Mesodermal cell (in vitro differentiated cells): ENCODE measurements around the gene DNAH17.

ENCODE experiments used
- H3K27ac ChIP-seq: 2 replicates; pipeline ENCODE4 v1.7.0; 2013; ENCODE audit warnings: mild to moderate bottlenecking, low read depth, low read length, moderate library complexity; ENCODE audit not compliant: severe bottlenecking
- H3K36me3 ChIP-seq: 2 replicates; pipeline ENCODE4 v1.7.1; 2013; ENCODE audit warnings: mild to moderate bottlenecking, low read length, moderate library complexity; ENCODE audit not compliant: control insufficient read depth, insufficient read depth
- H3K4me1 ChIP-seq: one replicate; pipeline ENCODE4 v1.7.1; 2013; ENCODE audit warnings: mild to moderate bottlenecking, low read length; ENCODE audit not compliant: insufficient read depth, control insufficient read depth, poor library complexity, severe bottlenecking
- H3K4me3 ChIP-seq: 2 replicates; pipeline ENCODE4 v1.7.0; 2013; ENCODE audit warnings: low read length, control low read depth, mild to moderate bottlenecking; ENCODE audit not compliant: insufficient read depth, poor library complexity, severe bottlenecking; ENCODE audit errors: extremely low read depth
- H3K9me3 ChIP-seq: 2 replicates; pipeline ENCODE4 v1.7.1; 2013; ENCODE audit warnings: mild to moderate bottlenecking, low read length, moderate library complexity; ENCODE audit not compliant: control insufficient read depth
- WGBS, 2 experiments: methylation state at CpG; one replicate each; pipeline ENCODE4 v1.1.5; 2013; ENCODE audit warnings: missing lambda C conversion rate in 2 of 2; ENCODE audit not compliant: insufficient coverage in 2 of 2; 5-methylcytosine and 5-hydroxymethylcytosine counted together

DNAH17 gene

DNA sequence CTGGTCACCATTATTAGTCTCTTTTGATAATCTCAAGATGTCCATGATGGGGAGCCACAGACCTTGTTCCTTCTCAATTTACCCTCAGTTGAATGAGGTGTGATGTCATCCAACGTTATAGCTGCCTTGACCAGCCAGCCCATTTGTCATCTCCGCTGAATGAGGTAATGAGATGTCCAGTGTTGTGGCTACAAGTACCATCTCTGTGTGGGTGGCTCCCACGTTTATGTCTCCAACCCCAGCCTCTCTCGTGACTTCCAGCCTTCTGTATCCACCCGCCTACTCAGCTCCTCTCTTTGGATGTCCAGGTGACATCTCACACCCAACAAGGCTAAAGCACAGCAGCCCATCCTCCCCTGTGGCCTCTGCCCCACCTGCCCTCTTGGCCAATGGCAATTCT lies 18.2 kb downstream of the DNAH17 start:
- no peaks in the 10 kb centered on the region for H3K4me1 ChIP-seq
- H3K4me3 ChIP-seq, result no peak overlapping the region
- WGBS, 2 experiments, result 92 to 97% methylated on average over 4 to 5 of the region's 5 CpGs
- no peaks in the 10 kb centered on the region for H3K36me3 ChIP-seq
- H3K9me3 ChIP-seq, result no peaks in the 10 kb centered on the region
- no peak overlapping the region for H3K27ac ChIP-seq

DNA sequence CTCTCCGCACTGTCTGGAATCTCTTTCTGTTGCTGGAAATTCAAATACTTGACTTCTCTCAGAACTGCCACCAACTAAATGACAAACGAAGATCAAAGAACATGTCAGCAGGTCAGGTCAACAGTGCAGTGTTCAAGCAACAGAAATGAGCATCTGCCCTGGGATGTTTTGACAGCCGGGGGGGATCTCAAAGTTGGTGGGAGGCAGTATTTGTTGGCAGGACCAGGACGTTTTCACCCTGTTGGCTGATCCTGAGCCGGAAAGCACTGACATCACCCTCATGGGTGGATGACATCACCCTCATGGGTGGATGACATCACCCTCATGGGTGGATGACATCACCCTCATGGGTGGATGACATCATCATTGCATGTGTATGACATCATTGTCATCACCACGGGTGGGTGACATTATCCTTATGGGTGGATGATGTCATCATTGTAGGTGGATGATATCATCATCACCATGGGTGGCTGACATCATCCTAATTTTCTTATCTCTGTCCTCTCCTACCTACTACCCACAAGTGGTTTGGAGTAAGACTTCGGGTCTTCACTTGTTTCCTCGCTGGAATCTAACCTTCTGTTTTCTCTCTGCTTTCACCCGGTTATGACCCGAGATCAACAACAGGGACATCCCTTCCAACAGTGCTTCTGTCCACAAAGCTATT lies 18.9 kb downstream of the DNAH17 start:
- no peaks in the 10 kb centered on the region for H3K36me3 ChIP-seq
- H3K4me3 ChIP-seq, result no peak overlapping the region
- H3K9me3 ChIP-seq, result no peaks in the 10 kb centered on the region
- no peak overlapping the region for H3K27ac ChIP-seq
- WGBS, 2 experiments, result 84 to 94% methylated on average over 6 to 7 of the region's 10 CpGs
- H3K4me1 ChIP-seq, result no peaks in the 10 kb centered on the region

DNA sequence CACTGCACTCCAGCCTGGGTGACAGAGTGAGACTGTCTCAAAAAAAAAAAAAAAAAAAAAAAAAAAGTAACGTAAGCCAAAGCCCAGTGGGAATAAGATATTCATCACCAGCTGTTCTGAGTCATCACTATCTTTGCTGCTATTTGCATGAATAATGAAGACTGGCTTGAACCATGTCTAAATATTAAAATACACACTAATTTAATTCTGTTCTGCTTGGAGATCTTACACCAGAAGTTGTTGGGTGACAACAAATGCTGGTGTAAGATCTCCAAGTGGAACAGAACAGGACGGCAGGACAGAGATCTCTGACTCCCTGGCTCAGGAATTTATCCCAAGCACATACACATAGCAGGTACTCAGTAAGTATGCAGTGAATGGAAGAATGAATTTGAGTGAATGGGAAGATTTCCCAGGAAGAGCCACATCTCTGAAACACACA lies 19.6 kb downstream of the DNAH17 start:
- H3K36me3 ChIP-seq, result no peaks in the 10 kb centered on the region
- no peaks in the 10 kb centered on the region for H3K4me1 ChIP-seq
- H3K4me3 ChIP-seq, result no peak overlapping the region
- no CpG with 5 or more reads among the region's 2 CpGs for WGBS, 2 experiments
- no peak overlapping the region for H3K27ac ChIP-seq
- H3K9me3 ChIP-seq, result no peaks in the 10 kb centered on the region

- Histone ChIP-seq H3K36me3 (no peaks in the 10 kb centered on the region), H3K4me1 (no peaks in the 10 kb centered on the region), H3K9me3 (no peaks in the 10 kb centered on the region), H3K27ac (no peak overlapping the region), H3K4me3 (no peak overlapping the region)
- 85 to 91% methylated on average over 9 to 10 of the region's 11 CpGs for WGBS, 2 experiments
Measured at GRCh38 chr17:78556812-78557211, 20.4 kb downstream of the DNAH17 start.

- no peaks in the 10 kb centered on the region for H3K36me3 ChIP-seq
- H3K4me3 ChIP-seq, result no peak overlapping the region
- WGBS, 2 experiments, result 91 to 93% methylated on average over 5 to 6 of the region's 6 CpGs
Measured at GRCh38 chr17:78555746-78556401, 21.3 kb downstream of the DNAH17 start.

GRCh38 chr17:78550464-78550863 lies 26.7 kb downstream of the DNAH17 start:
- Histone ChIP-seq H3K4me1 (no peaks in the 10 kb centered on the region), H3K9me3 (no peaks in the 10 kb centered on the region), H3K36me3 (no peaks in the 10 kb centered on the region), H3K4me3 (no peak overlapping the region), H3K27ac (no peak overlapping the region)
- WGBS, 2 experiments, result 96% methylated on average over 4 to 6 of the region's 6 CpGs

More at GRCh38 chr17:78555746-78556401, 21.3 kb downstream of the DNAH17 start:
- Histone ChIP-seq H3K9me3 (no peaks in the 10 kb centered on the region), H3K4me1 (no peaks in the 10 kb centered on the region), H3K27ac (no peak overlapping the region)

- WGBS, 2 experiments, result 93 to 95% methylated on average over 4 to 5 of the region's 5 CpGs
- no peak overlapping the region for H3K27ac ChIP-seq
Measured at GRCh38 chr17:78548725-78549124, 28.5 kb downstream of the DNAH17 start.

GRCh38 chr17:78547035-78547434 lies 30.2 kb downstream of the DNAH17 start:
- H3K9me3 ChIP-seq, result no peaks in the 10 kb centered on the region
- no peaks in the 10 kb centered on the region for H3K4me1 ChIP-seq
- H3K27ac ChIP-seq, result no peak overlapping the region
- H3K36me3 ChIP-seq, result no peaks in the 10 kb centered on the region
- H3K4me3 ChIP-seq, result no peak overlapping the region
- WGBS, 2 experiments, result no CpG with 5 or more reads among the region's 1 CpG

More at GRCh38 chr17:78548725-78549124, 28.5 kb downstream of the DNAH17 start:
- Histone ChIP-seq H3K9me3 (no peaks in the 10 kb centered on the region), H3K36me3 (no peaks in the 10 kb centered on the region), H3K4me1 (no peaks in the 10 kb centered on the region), H3K4me3 (no peak overlapping the region)

GRCh38 chr17:78546476-78546875 lies 30.7 kb downstream of the DNAH17 start:
- Histone ChIP-seq H3K4me1 (no peaks in the 10 kb centered on the region), H3K36me3 (no peaks in the 10 kb centered on the region), H3K9me3 (no peaks in the 10 kb centered on the region), H3K4me3 (no peak overlapping the region), H3K27ac (no peak overlapping the region)
- WGBS, 2 experiments, result 94 to 96% methylated on average over 4 of the region's 4 CpGs

DNA sequence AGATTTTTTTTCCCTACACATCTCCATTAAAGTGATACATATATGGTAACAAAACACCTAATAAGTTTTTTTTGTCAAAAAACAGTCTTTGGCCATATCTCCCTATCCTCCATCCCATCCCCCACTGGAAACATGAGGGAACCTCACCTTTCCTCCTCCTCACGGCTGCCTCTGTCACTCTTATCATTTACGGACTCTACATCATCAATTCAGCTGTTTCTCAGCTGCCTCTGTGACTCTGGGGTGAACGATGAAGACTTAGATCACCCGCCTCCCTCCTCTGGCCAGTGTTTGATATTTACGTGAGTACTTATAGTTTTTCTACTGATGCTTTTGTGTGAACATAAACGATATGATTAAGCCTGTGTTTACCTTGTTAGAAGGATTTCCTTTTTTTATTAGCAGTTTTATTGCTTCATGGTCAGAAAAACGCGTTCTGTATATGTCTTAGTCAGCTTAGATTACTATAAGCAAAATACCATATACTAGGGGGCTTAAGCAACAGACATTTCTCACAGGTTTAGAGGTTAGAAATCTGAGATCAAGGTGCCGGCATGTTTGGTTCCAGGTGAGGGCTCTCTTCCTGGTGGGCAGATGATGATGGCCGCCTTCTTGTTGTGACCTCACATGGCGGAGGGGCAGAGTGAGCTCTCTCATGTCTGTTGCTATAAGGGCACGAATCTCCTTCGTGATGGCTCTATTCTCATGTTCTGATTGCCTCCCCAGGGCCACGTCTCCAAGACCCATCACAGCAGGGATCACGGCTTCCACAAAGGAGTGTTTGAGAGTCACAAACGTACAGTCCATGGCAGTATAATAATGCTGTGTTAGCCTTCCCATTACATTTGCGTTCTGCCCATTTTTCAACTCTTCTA lies 32.1 kb downstream of the DNAH17 start:
- Histone ChIP-seq H3K4me1 (no peaks in the 10 kb centered on the region), H3K36me3 (no peaks in the 10 kb centered on the region), H3K4me3 (no peak overlapping the region), H3K9me3 (no peaks in the 10 kb centered on the region), H3K27ac (no peak overlapping the region)
- 85 to 94% methylated on average over 8 to 11 of the region's 17 CpGs for WGBS, 2 experiments
